Neutrophil (primary cell): ENCODE results near the gene RNF10.

Experiments
- H3K27ac ChIP-seq: fragments of 200-600 bp; sonication (generic); 2 replicates; pipeline ENCODE4 v1.5.1; 2016; ENCODE audit warnings: mild to moderate bottlenecking, moderate library complexity
- H3K27me3 ChIP-seq: fragments of 200-600 bp; sonication (generic); 2 replicates; pipeline ENCODE4 v1.6.0; 2016; ENCODE audit warnings: mild to moderate bottlenecking
- H3K36me3 ChIP-seq: fragments of 200-600 bp; sonication (generic); 2 replicates; pipeline ENCODE4 v1.5.1; 2017
- H3K4me1 ChIP-seq, 2 experiments: fragments of 200-600 bp in 1 of 2; sonication (generic) in 1 of 2; 1 replicate in 1 of 2; 2 replicates in 1 of 2; pipeline versions ENCODE4 v1.5.1 to v1.6.1; 2013 to 2016; ENCODE audit warnings: low read depth in 1 of 2, low read length in 1 of 2, mild to moderate bottlenecking in 1 of 2, moderate library complexity in 1 of 2; ENCODE audit not compliant: control insufficient read depth in 1 of 2, insufficient read depth in 1 of 2
- H3K4me3 ChIP-seq, 2 experiments: fragments of 200-600 bp in 1 of 2; sonication (generic) in 1 of 2; 1 replicate in 1 of 2; 2 replicates in 1 of 2; pipeline ENCODE4 v1.5.1; 2013 to 2016; ENCODE audit warnings: low read depth in 1 of 2, low read length in 1 of 2, mild to moderate bottlenecking in 1 of 2, moderate library complexity in 1 of 2
- H3K9me3 ChIP-seq: fragments of 200-600 bp; sonication (generic); 2 replicates; pipeline ENCODE4 v1.5.1; 2016
- TF ChIP-seq, protein P1 (sequence below): fragments of 200-600 bp; sonication (generic); IDR thresholded peaks from 2 replicates; pipeline ENCODE4 v1.5.1; 2016; ENCODE audit warnings: antibody characterized with exemption

Gene RNF10

DNA sequence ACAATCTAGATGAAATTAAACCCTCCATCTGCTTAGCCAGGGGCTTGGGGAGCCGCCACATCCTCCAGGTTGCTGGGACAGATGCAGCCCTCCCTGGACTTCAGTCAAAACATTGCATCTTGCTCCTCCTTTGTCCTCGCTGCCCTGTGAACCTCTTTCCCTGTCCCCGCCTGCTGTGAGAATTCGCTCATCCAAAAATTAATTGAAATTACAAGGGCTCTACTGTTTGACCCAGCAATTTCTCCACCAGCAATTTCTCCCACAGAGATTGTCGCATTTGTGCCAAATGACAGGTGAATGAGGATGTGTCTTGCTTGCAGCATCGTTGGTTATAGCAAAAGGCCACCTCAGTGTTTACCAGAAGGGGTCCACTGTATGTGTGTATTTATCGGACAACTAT, 52.0 kb downstream of the RNF10 start:
- Histone ChIP-seq H3K27me3 (peaks cover 35% of the 10 kb centered on the region), H3K4me3 (no peak overlapping the region)

DNA sequence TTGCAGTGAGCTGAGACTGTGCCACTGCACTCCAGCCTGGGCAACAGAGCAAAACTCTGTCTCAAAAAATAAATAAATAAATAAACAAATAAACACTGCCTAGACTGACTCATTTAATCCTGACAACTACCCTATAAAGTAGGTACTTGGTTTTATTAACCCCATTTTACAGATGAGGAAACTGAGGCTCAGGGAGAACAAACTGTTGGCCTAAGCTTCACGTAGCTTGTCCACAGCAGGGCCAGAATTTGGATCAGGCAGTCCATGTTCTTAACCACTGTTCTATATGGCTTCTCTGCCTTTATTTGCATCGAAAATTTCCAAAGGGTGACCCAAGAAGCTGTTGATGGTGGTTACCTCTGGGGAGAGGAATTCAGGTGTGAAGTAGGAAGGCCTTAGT, 52.7 kb downstream of the RNF10 start:
- Histone ChIP-seq H3K9me3 (no peaks in the 10 kb centered on the region), H3K4me3 (no peak overlapping the region), H3K36me3 (no peaks in the 10 kb centered on the region), H3K4me1 (peaks cover 21 to 22% of the 10 kb centered on the region in 2 experiments), H3K27ac (no peak overlapping the region), H3K27me3 (peaks cover 35% of the 10 kb centered on the region)
- TF ChIP-seq, protein P1, sequence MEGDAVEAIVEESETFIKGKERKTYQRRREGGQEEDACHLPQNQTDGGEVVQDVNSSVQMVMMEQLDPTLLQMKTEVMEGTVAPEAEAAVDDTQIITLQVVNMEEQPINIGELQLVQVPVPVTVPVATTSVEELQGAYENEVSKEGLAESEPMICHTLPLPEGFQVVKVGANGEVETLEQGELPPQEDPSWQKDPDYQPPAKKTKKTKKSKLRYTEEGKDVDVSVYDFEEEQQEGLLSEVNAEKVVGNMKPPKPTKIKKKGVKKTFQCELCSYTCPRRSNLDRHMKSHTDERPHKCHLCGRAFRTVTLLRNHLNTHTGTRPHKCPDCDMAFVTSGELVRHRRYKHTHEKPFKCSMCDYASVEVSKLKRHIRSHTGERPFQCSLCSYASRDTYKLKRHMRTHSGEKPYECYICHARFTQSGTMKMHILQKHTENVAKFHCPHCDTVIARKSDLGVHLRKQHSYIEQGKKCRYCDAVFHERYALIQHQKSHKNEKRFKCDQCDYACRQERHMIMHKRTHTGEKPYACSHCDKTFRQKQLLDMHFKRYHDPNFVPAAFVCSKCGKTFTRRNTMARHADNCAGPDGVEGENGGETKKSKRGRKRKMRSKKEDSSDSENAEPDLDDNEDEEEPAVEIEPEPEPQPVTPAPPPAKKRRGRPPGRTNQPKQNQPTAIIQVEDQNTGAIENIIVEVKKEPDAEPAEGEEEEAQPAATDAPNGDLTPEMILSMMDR: no peak

More for the DNA sequence above, 52.0 kb downstream of the RNF10 start:
- H3K4me1 ChIP-seq: peaks cover 26 to 28% of the 10 kb centered on the region in 2 experiments
- H3K9me3 ChIP-seq: no peaks in the 10 kb centered on the region
- no peak overlapping the region for H3K27ac ChIP-seq
- no peaks in the 10 kb centered on the region for H3K36me3 ChIP-seq
- TF ChIP-seq, protein P1: no peak

DNA sequence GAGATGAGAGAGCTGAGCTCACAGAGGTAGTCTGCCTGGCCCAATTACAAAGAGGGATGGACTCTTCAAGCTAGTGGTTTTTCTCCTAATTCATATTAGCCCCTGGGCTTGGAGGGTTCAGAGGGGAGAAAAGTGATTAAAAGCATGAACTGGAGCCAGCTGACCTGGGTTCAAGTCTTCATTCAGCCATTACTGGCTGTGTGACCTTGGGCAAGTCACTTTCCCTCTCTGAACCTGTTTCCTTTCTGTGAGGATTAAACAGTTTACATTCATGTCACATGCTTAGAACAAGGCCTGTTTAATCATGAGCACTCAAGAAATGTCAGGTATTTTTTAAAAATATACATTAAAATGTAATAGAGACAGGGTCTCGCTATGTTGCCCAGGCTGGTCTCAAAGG, 54.2 kb downstream of the RNF10 start:
- TF ChIP-seq, protein P1: no peak
- Histone ChIP-seq H3K4me3 (no peak overlapping the region), H3K27me3 (peaks cover 34% of the 10 kb centered on the region), H3K4me1 (peaks cover 14 to 18% of the 10 kb centered on the region in 2 experiments), H3K9me3 (no peaks in the 10 kb centered on the region), H3K27ac (no peak overlapping the region), H3K36me3 (no peaks in the 10 kb centered on the region)

DNA sequence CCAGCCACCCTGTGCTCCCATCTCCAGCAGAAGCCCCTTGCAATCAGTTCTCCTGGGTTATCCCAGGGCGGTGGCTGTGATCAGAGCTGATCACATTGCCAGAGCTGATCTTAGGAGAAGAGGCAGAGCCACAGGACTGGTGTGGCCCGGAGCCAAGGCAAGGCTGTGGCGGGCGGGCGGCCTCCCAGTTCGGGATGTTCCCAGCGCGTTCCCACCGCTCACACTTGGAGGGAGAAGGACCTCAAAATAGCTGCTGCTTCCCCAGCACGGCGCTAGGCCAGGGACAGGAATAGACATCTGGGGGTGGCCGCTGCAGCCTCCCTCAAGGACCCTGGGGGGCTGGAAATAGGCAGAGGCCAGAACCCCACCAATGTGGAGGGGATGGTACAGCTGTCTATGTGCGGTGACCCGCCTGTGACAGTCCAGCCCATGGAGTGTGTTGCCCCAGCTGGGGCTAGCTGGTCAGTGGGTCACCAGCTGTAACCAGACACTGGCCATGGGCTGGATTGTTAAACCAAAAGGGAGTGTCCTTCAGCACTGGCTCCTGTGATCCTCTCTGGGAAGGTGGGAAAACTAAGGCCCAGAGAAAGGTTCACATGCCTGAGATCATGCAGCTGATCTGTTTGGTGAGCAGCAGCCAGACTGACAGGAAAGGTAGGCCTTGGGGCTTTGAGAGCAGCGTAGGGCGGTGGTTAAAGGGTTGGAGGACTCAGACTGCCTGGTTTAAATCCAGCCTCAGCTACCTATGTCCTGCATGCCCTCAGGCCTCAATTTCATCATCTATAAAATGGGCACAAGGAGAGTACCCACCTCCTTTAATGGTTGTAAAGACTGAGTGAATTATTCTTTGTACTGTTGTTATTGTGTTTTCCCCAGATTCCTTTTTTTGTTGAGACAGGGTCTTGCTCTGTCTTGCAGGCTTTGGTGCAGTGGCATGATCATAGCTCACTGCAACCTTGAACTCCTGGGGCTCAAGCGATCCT, 55.1 kb downstream of the RNF10 start:
- no peaks in the 10 kb centered on the region for H3K36me3 ChIP-seq
- H3K4me1 ChIP-seq: peaks cover 7 to 11% of the 10 kb centered on the region in 2 experiments
- no peak overlapping the region for H3K27ac ChIP-seq
- TF ChIP-seq, protein P1: no peak
- no peaks in the 10 kb centered on the region for H3K9me3 ChIP-seq
- H3K27me3 ChIP-seq: peaks cover 25% of the 10 kb centered on the region
- no peak overlapping the region for H3K4me3 ChIP-seq

DNA sequence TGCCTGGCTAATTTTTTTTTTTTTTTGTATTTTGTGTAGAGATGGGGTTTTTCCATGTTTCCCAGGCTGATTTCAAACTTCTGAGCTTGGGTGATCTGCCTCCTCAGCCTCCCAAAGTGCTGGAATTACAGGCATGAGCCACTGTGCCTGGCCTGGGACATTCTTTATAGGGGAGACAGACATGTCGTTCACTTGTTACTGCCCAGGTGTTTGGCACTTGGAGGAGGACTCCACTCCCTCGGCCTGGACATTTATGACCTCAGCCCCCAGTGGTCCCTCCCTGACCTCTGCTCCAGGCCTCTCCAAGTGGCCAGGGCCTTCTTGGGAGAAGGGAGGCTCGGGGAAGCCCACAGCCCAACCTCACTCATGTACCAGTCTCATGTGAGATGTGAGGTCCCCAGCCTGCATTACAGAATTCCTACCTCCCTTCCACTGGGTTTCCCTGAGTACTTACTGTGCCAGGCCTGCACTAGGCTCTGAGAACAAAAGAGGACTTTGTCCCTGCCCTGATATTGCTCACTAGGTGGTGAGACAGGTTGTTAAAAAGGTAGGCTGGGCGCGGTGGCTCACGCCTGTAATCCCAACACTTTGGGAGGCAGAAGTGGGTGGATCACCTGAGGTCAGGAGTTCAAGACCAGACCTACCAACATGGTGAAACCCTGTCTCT, 56.7 kb downstream of the RNF10 start:
- Histone ChIP-seq H3K4me1 (peaks cover 0 to 4% of the 10 kb centered on the region in 2 experiments), H3K27me3 (peaks cover 9% of the 10 kb centered on the region), H3K9me3 (no peaks in the 10 kb centered on the region), H3K4me3 (no peak overlapping the region), H3K27ac (no peak overlapping the region), H3K36me3 (no peaks in the 10 kb centered on the region)
- TF ChIP-seq, protein P1: no peak
